Measurements from ENCODE around the gene BARHL2.

The BARHL2 gene

GRCh38 chr1:90716552-90717355, at the start of gene BARHL2:
BARHL2 (minus strand) TSS chr1:90717302; CDS start chr1:90717195, 107 bp downstream.
- Histone ChIP-seq H3K27me3 (ENCODE audit: insufficient read depth, low read length) (peaks cover 100% of the 10 kb centered on the region), H3K4me1 (ENCODE audit: insufficient read depth, low read length) (peaks cover 10% of the 10 kb centered on the region; the same call in 1 of the 2 replicates), H3K4me3 (ENCODE audit: low read length) (peak within 1 kb of the TSS; percentile 59), H3K9ac (ENCODE audit: low read depth, low read length) (no peak within 1 kb of the TSS), H3K27ac (ENCODE audit: low read length) (no peak within 1 kb of the TSS), H3K36me3 (ENCODE audit: insufficient read depth, low read depth, low read length) (no peaks in the 10 kb centered on the region), H3K9me3 (ENCODE audit: insufficient read depth, low read depth, low read length) (peaks cover 4% of the 10 kb centered on the region; the same call in 1 of the 2 replicates)

GRCh38 chr1:90763930-90764329, 46.8 kb upstream of the BARHL2 start:
- Histone ChIP-seq H3K4me3 (ENCODE audit: low read length) (no peak overlapping the region), H3K9me3 (ENCODE audit: insufficient read depth, low read depth, low read length) (no peaks in the 10 kb centered on the region), H3K9ac (ENCODE audit: low read depth, low read length) (no peak overlapping the region), H3K4me1 (ENCODE audit: insufficient read depth, low read length) (peaks cover 11% of the 10 kb centered on the region), H3K27ac (ENCODE audit: low read length) (no peak overlapping the region), H3K36me3 (ENCODE audit: insufficient read depth, low read depth, low read length) (no peaks in the 10 kb centered on the region), H3K27me3 (ENCODE audit: insufficient read depth, low read length) (peaks cover 7% of the 10 kb centered on the region; the same call in 1 of the 2 replicates)

- Histone ChIP-seq H3K27ac (ENCODE audit: low read length) (no peak overlapping the region), H3K36me3 (ENCODE audit: insufficient read depth, low read depth, low read length) (no peaks in the 10 kb centered on the region), H3K9me3 (ENCODE audit: insufficient read depth, low read depth, low read length) (no peaks in the 10 kb centered on the region), H3K27me3 (ENCODE audit: insufficient read depth, low read length) (peaks cover 7% of the 10 kb centered on the region; the same call in 1 of the 2 replicates), H3K4me3 (ENCODE audit: low read length) (no peak overlapping the region), H3K4me1 (ENCODE audit: insufficient read depth, low read length) (peaks cover 11% of the 10 kb centered on the region), H3K9ac (ENCODE audit: low read depth, low read length) (no peak overlapping the region)
Measured at GRCh38 chr1:90763506-90763905, 46.4 kb upstream of the BARHL2 start.

DNA sequence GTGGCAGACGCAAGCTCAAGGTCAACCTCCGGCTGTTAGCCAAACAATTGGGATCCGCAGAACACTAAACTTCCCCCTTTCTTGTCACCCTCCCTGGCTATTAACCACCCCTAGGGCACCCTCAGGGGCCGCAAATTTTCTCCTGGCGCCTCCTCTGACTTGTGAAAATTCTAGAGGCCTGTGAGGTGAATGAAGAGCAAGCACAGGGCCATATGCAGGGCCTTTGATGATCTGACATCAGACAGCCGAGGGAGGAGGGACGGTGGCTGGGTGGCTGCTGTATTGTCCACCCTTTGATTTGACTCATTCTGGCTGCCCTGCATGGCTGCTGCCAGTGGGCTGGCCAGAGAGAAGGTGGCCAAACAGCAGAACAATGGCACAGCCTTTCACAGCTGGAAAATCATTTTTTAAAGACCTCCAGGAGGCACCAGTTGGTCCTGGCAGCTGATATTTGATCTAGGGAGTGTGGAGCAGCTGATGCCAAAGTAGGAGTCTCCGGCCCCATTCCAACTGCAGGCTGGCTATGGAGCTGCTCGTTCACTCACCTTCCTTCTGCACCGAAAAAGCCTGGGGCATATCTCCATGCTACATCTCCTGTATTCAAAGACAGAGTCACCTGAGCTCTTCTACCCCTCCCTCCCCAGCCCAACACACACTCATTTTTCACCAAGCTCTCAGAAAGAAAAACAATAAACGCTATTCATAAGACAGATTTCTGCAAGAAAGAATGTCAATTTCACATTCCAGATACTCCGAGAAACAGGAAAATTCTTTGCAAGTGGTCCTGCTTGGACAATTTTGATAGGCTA, 44.9 kb upstream of the BARHL2 start:
- H3K9me3 ChIP-seq (ENCODE audit: insufficient read depth, low read depth, low read length), result no peaks in the 10 kb centered on the region
- peaks cover 7% of the 10 kb centered on the region; the same call in 1 of the 2 replicates for H3K27me3 ChIP-seq (ENCODE audit: insufficient read depth, low read length)
- H3K4me1 ChIP-seq (ENCODE audit: insufficient read depth, low read length), result peaks cover 11% of the 10 kb centered on the region
- no peak overlapping the region for H3K4me3 ChIP-seq (ENCODE audit: low read length)
- no peaks in the 10 kb centered on the region for H3K36me3 ChIP-seq (ENCODE audit: insufficient read depth, low read depth, low read length)
- no peak overlapping the region for H3K9ac ChIP-seq (ENCODE audit: low read depth, low read length)
- H3K27ac ChIP-seq (ENCODE audit: low read length), result no peak overlapping the region

DNA sequence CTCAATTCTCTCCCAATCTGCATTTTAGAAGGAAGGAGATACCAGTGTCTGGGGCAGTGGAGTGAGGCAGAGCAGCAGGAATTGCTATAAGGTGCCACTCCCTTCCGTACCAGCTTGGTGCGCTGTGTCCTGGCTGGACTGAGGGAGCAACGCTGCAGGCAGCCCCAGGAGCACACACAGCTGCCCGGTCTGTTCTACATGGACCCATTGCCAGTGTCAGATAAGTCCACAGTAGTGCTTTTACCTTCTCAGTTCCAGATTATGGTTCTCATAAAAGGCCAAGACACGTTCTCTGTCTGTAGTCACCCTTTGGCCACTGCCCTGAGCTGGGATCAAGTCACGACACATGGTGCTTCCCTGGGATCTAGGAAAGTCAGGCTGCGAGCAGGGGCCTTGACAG, 44.1 kb upstream of the BARHL2 start:
- no peaks in the 10 kb centered on the region for H3K36me3 ChIP-seq (ENCODE audit: insufficient read depth, low read depth, low read length)
- peaks cover 7% of the 10 kb centered on the region; the same call in 1 of the 2 replicates for H3K27me3 ChIP-seq (ENCODE audit: insufficient read depth, low read length)
- H3K4me1 ChIP-seq (ENCODE audit: insufficient read depth, low read length), result peaks cover 11% of the 10 kb centered on the region

DNA sequence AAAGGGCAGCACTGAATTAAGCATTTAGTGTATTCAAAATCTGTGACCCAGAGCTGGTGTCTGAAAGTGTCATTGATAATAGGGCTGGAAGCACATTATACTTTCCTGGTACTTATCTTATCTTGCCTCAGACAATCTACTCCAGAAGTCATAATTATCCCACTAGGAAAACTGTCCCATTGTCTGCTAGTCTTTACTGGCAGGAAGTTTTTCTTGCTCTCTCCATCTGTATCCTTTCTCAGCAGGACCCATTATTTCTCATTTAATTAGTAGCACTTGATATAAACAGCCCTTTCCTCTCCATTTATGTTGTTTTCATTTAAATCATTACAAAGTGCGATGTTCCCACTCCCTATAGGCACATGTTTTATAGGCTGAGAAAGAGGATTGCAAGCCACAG, 36.5 kb upstream of the BARHL2 start:
- no peaks in the 10 kb centered on the region for H3K27me3 ChIP-seq (ENCODE audit: insufficient read depth, low read length)
- no peaks in the 10 kb centered on the region for H3K36me3 ChIP-seq (ENCODE audit: insufficient read depth, low read depth, low read length)
- H3K4me3 ChIP-seq (ENCODE audit: low read length), result no peak overlapping the region
- no peak overlapping the region for H3K27ac ChIP-seq (ENCODE audit: low read length)
- no peak overlapping the region for H3K9ac ChIP-seq (ENCODE audit: low read depth, low read length)
- H3K9me3 ChIP-seq (ENCODE audit: insufficient read depth, low read depth, low read length), result no peaks in the 10 kb centered on the region
- peaks cover 8% of the 10 kb centered on the region; the same call in 1 of the 2 replicates for H3K4me1 ChIP-seq (ENCODE audit: insufficient read depth, low read length)

More for the DNA sequence above, 44.1 kb upstream of the BARHL2 start:
- Histone ChIP-seq H3K27ac (ENCODE audit: low read length) (no peak overlapping the region), H3K4me3 (ENCODE audit: low read length) (no peak overlapping the region), H3K9ac (ENCODE audit: low read depth, low read length) (no peak overlapping the region), H3K9me3 (ENCODE audit: insufficient read depth, low read depth, low read length) (no peaks in the 10 kb centered on the region)

GRCh38 chr1:90748668-90749067, 31.6 kb upstream of the BARHL2 start:
- Histone ChIP-seq H3K27ac (ENCODE audit: low read length) (no peak overlapping the region), H3K27me3 (ENCODE audit: insufficient read depth, low read length) (no peaks in the 10 kb centered on the region), H3K9ac (ENCODE audit: low read depth, low read length) (no peak overlapping the region), H3K36me3 (ENCODE audit: insufficient read depth, low read depth, low read length) (no peaks in the 10 kb centered on the region), H3K4me1 (ENCODE audit: insufficient read depth, low read length) (peaks cover 8% of the 10 kb centered on the region; the same call in 1 of the 2 replicates), H3K9me3 (ENCODE audit: insufficient read depth, low read depth, low read length) (no peaks in the 10 kb centered on the region), H3K4me3 (ENCODE audit: low read length) (no peak overlapping the region)

- Histone ChIP-seq H3K9me3 (ENCODE audit: insufficient read depth, low read depth, low read length) (no peaks in the 10 kb centered on the region), H3K27me3 (ENCODE audit: insufficient read depth, low read length) (no peaks in the 10 kb centered on the region), H3K27ac (ENCODE audit: low read length) (no peak overlapping the region), H3K4me1 (ENCODE audit: insufficient read depth, low read length) (peaks cover 8% of the 10 kb centered on the region; the same call in 1 of the 2 replicates), H3K9ac (ENCODE audit: low read depth, low read length) (no peak overlapping the region), H3K36me3 (ENCODE audit: insufficient read depth, low read depth, low read length) (no peaks in the 10 kb centered on the region), H3K4me3 (ENCODE audit: low read length) (no peak overlapping the region)
Measured at GRCh38 chr1:90746857-90747256, 29.8 kb upstream of the BARHL2 start.

- peaks cover 8% of the 10 kb centered on the region; the same call in 1 of the 2 replicates for H3K4me1 ChIP-seq (ENCODE audit: insufficient read depth, low read length)
Measured at GRCh38 chr1:90745972-90746371, 28.9 kb upstream of the BARHL2 start.

DNA sequence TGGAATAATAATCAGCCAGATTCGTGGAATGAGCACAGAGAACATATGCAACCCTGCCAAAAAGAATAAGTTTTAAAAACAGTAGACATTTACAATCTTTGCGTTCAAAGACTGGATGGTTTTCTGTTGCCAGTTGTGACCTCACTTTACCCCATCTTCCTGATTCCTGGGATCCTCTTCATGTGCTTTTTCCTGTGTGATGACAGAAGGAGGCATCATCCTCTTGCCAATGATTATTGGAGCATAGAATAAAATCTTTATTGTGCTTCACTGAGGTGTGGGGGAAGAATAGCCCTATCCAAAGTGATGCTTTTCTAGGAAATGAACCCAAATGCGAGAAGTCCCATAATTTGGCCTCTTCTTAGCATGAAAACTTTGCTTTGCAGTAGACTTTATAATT, 15.0 kb upstream of the BARHL2 start:
- Histone ChIP-seq H3K27me3 (ENCODE audit: insufficient read depth, low read length) (peaks cover 85% of the 10 kb centered on the region), H3K9ac (ENCODE audit: low read depth, low read length) (no peak overlapping the region), H3K4me1 (ENCODE audit: insufficient read depth, low read length) (peaks cover 23% of the 10 kb centered on the region; the same call in 1 of the 2 replicates), H3K4me3 (ENCODE audit: low read length) (no peak overlapping the region), H3K27ac (ENCODE audit: low read length) (no peak overlapping the region), H3K36me3 (ENCODE audit: insufficient read depth, low read depth, low read length) (no peaks in the 10 kb centered on the region), H3K9me3 (ENCODE audit: insufficient read depth, low read depth, low read length) (no peaks in the 10 kb centered on the region)

More at GRCh38 chr1:90745972-90746371, 28.9 kb upstream of the BARHL2 start:
- no peaks in the 10 kb centered on the region for H3K36me3 ChIP-seq (ENCODE audit: insufficient read depth, low read depth, low read length)
- no peak overlapping the region for H3K27ac ChIP-seq (ENCODE audit: low read length)
- no peaks in the 10 kb centered on the region for H3K9me3 ChIP-seq (ENCODE audit: insufficient read depth, low read depth, low read length)
- H3K27me3 ChIP-seq (ENCODE audit: insufficient read depth, low read length), result no peaks in the 10 kb centered on the region
- no peak overlapping the region for H3K4me3 ChIP-seq (ENCODE audit: low read length)
- no peak overlapping the region for H3K9ac ChIP-seq (ENCODE audit: low read depth, low read length)

- no peaks in the 10 kb centered on the region for H3K9me3 ChIP-seq (ENCODE audit: insufficient read depth, low read depth, low read length)
- H3K4me1 ChIP-seq (ENCODE audit: insufficient read depth, low read length), result peaks cover 25% of the 10 kb centered on the region; the same call in 1 of the 2 replicates
- H3K9ac ChIP-seq (ENCODE audit: low read depth, low read length), result no peak overlapping the region
- H3K36me3 ChIP-seq (ENCODE audit: insufficient read depth, low read depth, low read length), result no peaks in the 10 kb centered on the region
- no peak overlapping the region for H3K27ac ChIP-seq (ENCODE audit: low read length)
- H3K27me3 ChIP-seq (ENCODE audit: insufficient read depth, low read length), result peaks cover 91% of the 10 kb centered on the region
- no peak overlapping the region for H3K4me3 ChIP-seq (ENCODE audit: low read length)
Measured at GRCh38 chr1:90731382-90732050, 14.4 kb upstream of the BARHL2 start.
